ENCODE measurements around the gene GPATCH8.

Gene GPATCH8

GRCh38 chr17:44361292-44362260 is 141.6 kb downstream of the GPATCH8 start:
- TF ChIP-seq TEAD4 (IDR thresholded peaks at IDR 0.05), result no peak
- TF ChIP-seq CREB1 (IDR thresholded peaks at IDR 0.05; ENCODE audit: low read depth), result no peak
- no peak for TF ChIP-seq YY1 (IDR thresholded peaks at IDR 0.05; ENCODE audit: low read depth)
- TF ChIP-seq MAX (IDR thresholded peaks at IDR 0.05), result no peak
- TF ChIP-seq ZBTB7A (IDR thresholded peaks at IDR 0.05; ENCODE audit: low read depth), result no peak
- no peak for TF ChIP-seq FOXM1 (IDR thresholded peaks at IDR 0.05; ENCODE audit: borderline replicate concordance, low read depth)
- TF ChIP-seq USF1 (IDR thresholded peaks at IDR 0.05), result no peak
- no peak for TF ChIP-seq RAD21 (IDR thresholded peaks at IDR 0.05; ENCODE audit: low read depth)
- no peak for TF ChIP-seq EP300 (IDR thresholded peaks at IDR 0.05; ENCODE audit: borderline replicate concordance)
- no peak for TF ChIP-seq NFIC (IDR thresholded peaks at IDR 0.05)
- no peak for TF ChIP-seq TAF1 (IDR thresholded peaks at IDR 0.05; ENCODE audit: low read depth)
- TF ChIP-seq TCF12 (IDR thresholded peaks at IDR 0.05; ENCODE audit: low read depth), result no peak
- TF ChIP-seq CEBPB (IDR thresholded peaks at IDR 0.05), result no peak
- TF ChIP-seq, protein P1, sequence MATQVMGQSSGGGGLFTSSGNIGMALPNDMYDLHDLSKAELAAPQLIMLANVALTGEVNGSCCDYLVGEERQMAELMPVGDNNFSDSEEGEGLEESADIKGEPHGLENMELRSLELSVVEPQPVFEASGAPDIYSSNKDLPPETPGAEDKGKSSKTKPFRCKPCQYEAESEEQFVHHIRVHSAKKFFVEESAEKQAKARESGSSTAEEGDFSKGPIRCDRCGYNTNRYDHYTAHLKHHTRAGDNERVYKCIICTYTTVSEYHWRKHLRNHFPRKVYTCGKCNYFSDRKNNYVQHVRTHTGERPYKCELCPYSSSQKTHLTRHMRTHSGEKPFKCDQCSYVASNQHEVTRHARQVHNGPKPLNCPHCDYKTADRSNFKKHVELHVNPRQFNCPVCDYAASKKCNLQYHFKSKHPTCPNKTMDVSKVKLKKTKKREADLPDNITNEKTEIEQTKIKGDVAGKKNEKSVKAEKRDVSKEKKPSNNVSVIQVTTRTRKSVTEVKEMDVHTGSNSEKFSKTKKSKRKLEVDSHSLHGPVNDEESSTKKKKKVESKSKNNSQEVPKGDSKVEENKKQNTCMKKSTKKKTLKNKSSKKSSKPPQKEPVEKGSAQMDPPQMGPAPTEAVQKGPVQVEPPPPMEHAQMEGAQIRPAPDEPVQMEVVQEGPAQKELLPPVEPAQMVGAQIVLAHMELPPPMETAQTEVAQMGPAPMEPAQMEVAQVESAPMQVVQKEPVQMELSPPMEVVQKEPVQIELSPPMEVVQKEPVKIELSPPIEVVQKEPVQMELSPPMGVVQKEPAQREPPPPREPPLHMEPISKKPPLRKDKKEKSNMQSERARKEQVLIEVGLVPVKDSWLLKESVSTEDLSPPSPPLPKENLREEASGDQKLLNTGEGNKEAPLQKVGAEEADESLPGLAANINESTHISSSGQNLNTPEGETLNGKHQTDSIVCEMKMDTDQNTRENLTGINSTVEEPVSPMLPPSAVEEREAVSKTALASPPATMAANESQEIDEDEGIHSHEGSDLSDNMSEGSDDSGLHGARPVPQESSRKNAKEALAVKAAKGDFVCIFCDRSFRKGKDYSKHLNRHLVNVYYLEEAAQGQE (IDR thresholded peaks at IDR 0.05; ENCODE audit: low read depth), result no peak
- no peak for TF ChIP-seq EGR1 (IDR thresholded peaks at IDR 0.05)

DNA sequence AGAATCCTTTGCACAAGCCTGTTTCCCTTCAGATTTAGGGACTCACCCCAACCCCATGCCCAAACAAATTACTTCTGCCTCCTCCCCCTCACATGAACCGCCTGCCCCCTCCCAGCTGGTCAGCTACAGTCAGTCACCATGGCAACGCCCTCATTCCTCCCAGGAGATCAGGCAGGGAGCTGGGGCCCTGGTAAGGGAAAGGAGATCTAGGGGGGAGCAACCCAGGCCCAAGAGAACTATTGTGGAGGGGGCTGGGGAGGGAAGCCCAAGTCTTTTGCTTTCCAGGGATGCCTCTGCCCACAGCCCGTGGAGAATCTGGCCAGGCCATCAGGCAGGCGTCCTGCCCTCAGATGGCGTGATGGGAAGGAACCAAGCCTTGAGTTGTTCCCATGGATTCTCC is 142.4 kb downstream of the GPATCH8 start:
- TF ChIP-seq EP300 (IDR thresholded peaks at IDR 0.05; ENCODE audit: borderline replicate concordance), result no peak
- no peak for TF ChIP-seq USF1 (IDR thresholded peaks at IDR 0.05)
- no peak for TF ChIP-seq YY1 (IDR thresholded peaks at IDR 0.05; ENCODE audit: low read depth)
- no peak for TF ChIP-seq TCF12 (IDR thresholded peaks at IDR 0.05; ENCODE audit: low read depth)
- TF ChIP-seq TAF1 (IDR thresholded peaks at IDR 0.05; ENCODE audit: low read depth), result no peak
- TF ChIP-seq MAX (IDR thresholded peaks at IDR 0.05), result no peak
- no peak for TF ChIP-seq EGR1 (IDR thresholded peaks at IDR 0.05)
- TF ChIP-seq, protein P1 (IDR thresholded peaks at IDR 0.05; ENCODE audit: low read depth), result no peak
- no peak for TF ChIP-seq TEAD4 (IDR thresholded peaks at IDR 0.05)
- TF ChIP-seq CREB1 (IDR thresholded peaks at IDR 0.05; ENCODE audit: low read depth), result no peak
- TF ChIP-seq CEBPB (IDR thresholded peaks at IDR 0.05), result no peak
- no peak for TF ChIP-seq ZBTB7A (IDR thresholded peaks at IDR 0.05; ENCODE audit: low read depth)
- TF ChIP-seq NFIC (IDR thresholded peaks at IDR 0.05), result no peak
- TF ChIP-seq FOXM1 (IDR thresholded peaks at IDR 0.05; ENCODE audit: borderline replicate concordance, low read depth), result no peak

GRCh38 chr17:44360144-44360533 is 143.1 kb downstream of the GPATCH8 start:
- TF ChIP-seq NFIC (IDR thresholded peaks at IDR 0.05), result no peak
- TF ChIP-seq CEBPB (IDR thresholded peaks at IDR 0.05), result no peak
- TF ChIP-seq, protein P1 (IDR thresholded peaks at IDR 0.05; ENCODE audit: low read depth), result no peak
- TF ChIP-seq YY1 (IDR thresholded peaks at IDR 0.05; ENCODE audit: low read depth), result no peak
- no peak for TF ChIP-seq EP300 (IDR thresholded peaks at IDR 0.05; ENCODE audit: borderline replicate concordance)
- TF ChIP-seq CREB1 (IDR thresholded peaks at IDR 0.05; ENCODE audit: low read depth), result no peak
- no peak for TF ChIP-seq FOXM1 (IDR thresholded peaks at IDR 0.05; ENCODE audit: borderline replicate concordance, low read depth)
- TF ChIP-seq MAX (IDR thresholded peaks at IDR 0.05), result no peak
- TF ChIP-seq TAF1 (IDR thresholded peaks at IDR 0.05; ENCODE audit: low read depth), result no peak
- no peak for TF ChIP-seq RAD21 (IDR thresholded peaks at IDR 0.05; ENCODE audit: low read depth)
- no peak for TF ChIP-seq USF1 (IDR thresholded peaks at IDR 0.05)
- no peak for TF ChIP-seq TCF12 (IDR thresholded peaks at IDR 0.05; ENCODE audit: low read depth)
- TF ChIP-seq TEAD4 (IDR thresholded peaks at IDR 0.05), result no peak
- TF ChIP-seq ZBTB7A (IDR thresholded peaks at IDR 0.05; ENCODE audit: low read depth), result no peak
- TF ChIP-seq EGR1 (IDR thresholded peaks at IDR 0.05), result no peak

Measured in Ishikawa (cell line).